ENCODE measurements around the gene SMAGP. TPM values are rescaled to one million over a fixed set of nuclear protein-coding genes. Genes with fewer than 3 reads are reported as not detected.

SMAGP gene, protein sequence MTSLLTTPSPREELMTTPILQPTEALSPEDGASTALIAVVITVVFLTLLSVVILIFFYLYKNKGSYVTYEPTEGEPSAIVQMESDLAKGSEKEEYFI
- 22.8 and 23.1 TPM in 2 replicates for total RNA-seq

GRCh38 chr12:51270067-51270950 is at the start of gene SMAGP:
SMAGP (minus strand) TSS chr12:51270415; CDS start chr12:51269278, 1,137 bp downstream.

GRCh38 chr12:51238510-51239334 is 31.5 kb downstream of the SMAGP start, which contains the start of gene DAZAP2:
DAZAP2 (plus strand) TSS chr12:51238826; CDS start chr12:51238908, 82 bp downstream.

GRCh38 chr12:51217968-51218606 is 52.1 kb downstream of the SMAGP start, which contains the start of gene POU6F1:
POU6F1 (minus strand) TSS chr12:51218062; CDS start chr12:51206836, 11,226 bp downstream.

Other genes starting within 250 kb of the SMAGP start
- gene SLC11A2, start 244.0 kb downstream of the SMAGP start, total RNA-seq: 53.2 and 58.2 TPM in 2 replicates
- gene LETMD1, start 222.1 kb downstream of the SMAGP start, total RNA-seq: 32.6 and 39.6 TPM in 2 replicates
- gene CSRNP2, start 186.8 kb downstream of the SMAGP start, total RNA-seq: 31.9 and 37.9 TPM in 2 replicates
- gene TFCP2, start 97.3 kb downstream of the SMAGP start, total RNA-seq: 12.9 TPM in 2 replicates
- gene POU6F1, start 52.4 kb downstream of the SMAGP start, total RNA-seq: 1.5 and 2.6 TPM in 2 replicates
- 125 and 183 TPM in 2 replicates for gene DAZAP2, start 31.6 kb downstream of the SMAGP start, total RNA-seq
- gene BIN2, start 53.8 kb upstream of the SMAGP start, total RNA-seq: not detected in 2 replicates
- not detected in 2 replicates for gene CELA1, start 76.3 kb upstream of the SMAGP start, total RNA-seq
- gene GALNT6, start 121.0 kb upstream of the SMAGP start, total RNA-seq: 58.3 and 72.1 TPM in 2 replicates
- 5.2 and 5.5 TPM in 2 replicates for gene SLC4A8, start 154.4 kb upstream of the SMAGP start, total RNA-seq